SIG-M5 (cell line): ENCODE results near the gene TSSC4.

Experiments used
- DNase-seq: peaks from one replicate; lab custom pipeline; 2025; lab: John Stamatoyannopoulos, UW

TSSC4 gene

GRCh38 chr11:2447951-2448650 is 47.6 kb downstream of the TSSC4 start:
- DNase-seq: no peak

- DNase-seq: no peak
Observed at GRCh38 chr11:2448661-2449547, 48.4 kb downstream of the TSSC4 start.

- DNase-seq: no peak
Observed at GRCh38 chr11:2449548-2450320, 49.2 kb downstream of the TSSC4 start.

- DNase-seq: no peak
Observed at GRCh38 chr11:2450321-2451041, 49.9 kb downstream of the TSSC4 start.

- DNase-seq: no peak
Observed at GRCh38 chr11:2451336-2451735, 50.8 kb downstream of the TSSC4 start.

- no peak for DNase-seq
Observed at GRCh38 chr11:2451916-2452315, 51.4 kb downstream of the TSSC4 start.

GRCh38 chr11:2452321-2453012 is 51.9 kb downstream of the TSSC4 start:
- no peak for DNase-seq

- no peak for DNase-seq
Observed at GRCh38 chr11:2453436-2453835, 52.9 kb downstream of the TSSC4 start.
